Activated naive CD8-positive, alpha-beta T cell treated with anti-CD3 and anti-CD28 coated beads, Interleukin-2, amount 50 U/mL, for 16 hours (primary cell): Measurements from ENCODE around the gene ATOX1.
"Not testable (repeated sequence)": the region's sequence is repeated elsewhere in the genome, so short reads cannot be mapped to it uniquely, and the experiment has no call there.

Experiments used
- DNase-seq: peaks from one replicate; pipeline ENCODE4 v3.0.0-alpha.2; 2020; ENCODE audit warnings: low read depth, low spot score

The ATOX1 gene

DNA sequence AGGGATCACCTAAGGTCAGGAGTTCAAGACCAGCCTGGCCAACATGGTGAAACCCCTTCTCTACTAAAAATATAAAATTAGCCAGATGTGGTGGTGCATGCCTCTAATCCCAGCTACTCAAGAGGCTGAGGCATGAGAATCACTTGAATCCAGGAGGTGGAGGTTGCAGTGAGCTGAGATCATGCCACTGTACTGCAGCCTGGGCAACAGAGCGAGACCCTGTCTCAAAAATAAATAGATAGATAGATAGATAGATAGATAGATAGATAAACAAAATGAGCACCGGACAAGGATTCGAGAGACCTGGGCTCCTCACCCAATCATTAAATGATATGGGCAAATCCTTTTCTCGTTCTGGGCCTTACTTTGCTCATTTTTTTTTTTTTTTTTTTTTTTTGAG, 60.4 kb downstream of the ATOX1 start:
- not testable (repeated sequence) for DNase-seq

DNA sequence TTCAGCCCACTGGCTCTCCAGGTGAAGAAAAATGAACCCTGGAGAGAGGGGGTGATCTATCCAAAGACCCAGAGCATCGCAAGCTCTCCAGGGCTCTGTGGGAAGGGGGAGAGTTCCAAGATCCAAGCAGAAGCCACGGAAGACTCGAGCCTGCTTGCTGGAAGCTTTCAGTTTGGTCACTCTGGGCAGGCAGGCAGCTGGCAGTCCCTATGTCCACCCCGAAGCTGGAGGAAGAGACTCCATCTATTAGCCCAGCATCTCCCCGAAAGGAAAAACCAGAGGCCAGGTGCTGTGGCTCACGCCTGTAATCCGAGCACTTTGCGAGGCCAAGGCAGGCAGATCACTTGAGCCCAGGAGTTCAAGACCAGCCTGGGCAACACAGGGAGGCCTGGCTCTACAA, 61.0 kb downstream of the ATOX1 start:
- DNase-seq: no peak

- DNase-seq: no peak
Observed at GRCh38 chr5:151696470-151697061, 61.9 kb downstream of the ATOX1 start.

DNA sequence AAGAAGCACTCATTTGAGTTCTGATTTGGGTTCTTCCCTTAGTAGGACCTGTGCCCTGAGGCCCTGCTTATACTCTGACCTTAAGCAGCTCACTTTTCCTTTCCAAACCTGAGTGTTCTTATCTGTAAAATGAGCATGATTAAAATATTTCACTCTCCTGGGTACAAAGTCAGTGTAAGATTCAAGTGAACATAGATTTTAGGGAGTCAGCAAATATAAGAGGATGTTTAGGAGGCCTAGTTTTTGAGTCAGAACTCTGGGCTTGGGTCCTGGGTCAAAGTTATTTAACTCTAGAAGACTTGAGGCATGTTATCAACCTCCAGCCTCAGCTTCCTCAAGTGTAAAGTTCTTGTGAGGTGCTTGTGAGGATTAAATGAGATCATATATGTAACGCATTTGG, 63.0 kb downstream of the ATOX1 start:
- no peak for DNase-seq

DNA sequence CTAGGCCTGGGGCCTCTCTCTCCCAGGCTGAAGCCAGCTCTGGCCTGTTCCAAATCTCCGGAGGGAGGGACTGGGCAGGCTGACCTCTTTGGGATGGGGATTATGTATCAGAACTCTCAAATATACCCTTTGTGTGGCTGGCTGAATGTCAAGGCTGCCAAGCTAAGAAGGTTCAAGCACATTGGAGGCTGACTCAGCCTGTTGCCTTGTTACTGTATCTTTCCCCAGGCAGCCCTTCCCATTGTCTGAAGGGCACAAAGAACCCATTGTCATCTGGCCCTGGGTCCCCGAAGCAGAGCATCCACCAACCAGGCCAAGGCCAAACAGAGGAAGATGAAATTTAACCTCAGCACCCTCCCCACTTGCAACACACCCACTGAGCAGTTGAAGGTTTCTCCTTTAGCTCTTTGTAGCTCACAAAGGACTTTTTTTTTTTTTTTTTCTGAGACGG, 64.4 kb downstream of the ATOX1 start:
- no peak for DNase-seq
